T47D (cell line): ENCODE measurements around the gene MCTS1.
"Not testable (repeated sequence)": the region's sequence is repeated elsewhere in the genome, so short reads cannot be mapped to it uniquely, and the experiment has no call there.

Experiments
- DNase-seq, 2 experiments: peaks; one replicate each; pipeline versions ENCODE4 v3.0.0 to v3.0.0-alpha.2; 2011 to 2012; ENCODE audit warnings: low read depth in 1 of 2, low spot score in 1 of 2
- JUND ChIP-seq: IDR thresholded peaks from 2 replicates; pipeline ENCODE4 v1.6.1; 2012; ENCODE audit warnings: low read depth
- in situ Hi-C: cut with HindIII; loops from 2 replicates; pipeline ENCODE4 v1.10.0; 2016; ENCODE audit warnings: low sequenced_read_pairs, low pct_unique_long_range_greater_than_20kb

MCTS1 gene

GRCh38 chrX:120603707-120604360 is at the start of gene MCTS1:
Gene MCTS1, plus strand, starts transcription at chrX:120604101. Its CDS starts 136 bp downstream, at chrX:120604237.
- no peak for TF ChIP-seq JUND
- DNase-seq: peak; percentile 13 to 93
- in situ Hi-C loops: no loop called here

DNA sequence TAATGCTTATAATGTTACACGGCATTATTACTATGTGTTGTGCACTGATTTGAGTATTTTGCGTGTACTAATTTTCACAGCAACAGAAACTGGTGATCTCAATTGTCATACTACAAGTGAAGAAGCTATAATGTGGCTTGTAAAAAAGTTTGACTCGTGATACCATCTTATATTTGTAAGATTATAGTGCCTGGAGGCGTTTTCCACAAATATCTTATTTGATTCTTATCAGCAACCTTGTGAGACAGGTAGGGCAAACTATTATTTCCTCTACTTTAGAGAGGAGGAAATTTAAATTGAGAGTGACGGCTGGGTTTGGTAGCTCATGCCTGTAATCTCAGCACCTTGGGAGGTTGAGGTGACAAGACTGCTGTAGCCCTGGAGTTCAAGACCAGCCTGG is 47.6 kb upstream of the MCTS1 start:
- TF ChIP-seq JUND: no peak
- in situ Hi-C loops: no loop called here

DNA sequence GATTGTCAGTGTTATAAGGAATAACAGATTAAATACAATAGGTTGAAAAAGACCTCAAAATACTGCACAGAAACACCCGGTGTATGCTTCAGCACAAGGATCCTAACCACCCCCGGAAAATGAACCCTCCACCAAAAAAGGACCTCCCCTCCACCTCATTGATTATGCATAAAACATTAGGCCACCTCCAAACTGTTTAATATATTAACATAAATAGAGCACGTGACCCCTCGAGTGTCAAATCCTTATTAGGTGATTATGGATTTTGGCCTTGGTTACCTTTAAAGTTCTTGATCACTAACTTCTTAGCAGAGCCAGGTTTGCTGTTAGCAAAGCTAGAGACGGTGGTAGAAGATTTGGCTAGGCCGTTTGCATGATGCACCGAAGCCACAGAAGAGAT is 44.1 kb upstream of the MCTS1 start:
- TF ChIP-seq JUND: no peak
- in situ Hi-C loops: no loop called here
- no peak for DNase-seq

More for the DNA sequence above, 47.6 kb upstream of the MCTS1 start:
- peak in 1 of 2 experiments; percentile 38 for DNase-seq

- no peak for DNase-seq
- in situ Hi-C loops: no loop called here
- no peak for TF ChIP-seq JUND
Observed at GRCh38 chrX:120560405-120560841, 43.5 kb upstream of the MCTS1 start.

- TF ChIP-seq JUND: no peak
- in situ Hi-C loops: no loop called here
- peak; percentile 18 to 94 for DNase-seq
Observed at GRCh38 chrX:120560842-120561633, 42.9 kb upstream of the MCTS1 start, which contains the start of gene CUL4B. Gene CUL4B, minus strand, starts transcription at chrX:120560962. Its CDS starts 324 bp downstream, at chrX:120560638.

DNA sequence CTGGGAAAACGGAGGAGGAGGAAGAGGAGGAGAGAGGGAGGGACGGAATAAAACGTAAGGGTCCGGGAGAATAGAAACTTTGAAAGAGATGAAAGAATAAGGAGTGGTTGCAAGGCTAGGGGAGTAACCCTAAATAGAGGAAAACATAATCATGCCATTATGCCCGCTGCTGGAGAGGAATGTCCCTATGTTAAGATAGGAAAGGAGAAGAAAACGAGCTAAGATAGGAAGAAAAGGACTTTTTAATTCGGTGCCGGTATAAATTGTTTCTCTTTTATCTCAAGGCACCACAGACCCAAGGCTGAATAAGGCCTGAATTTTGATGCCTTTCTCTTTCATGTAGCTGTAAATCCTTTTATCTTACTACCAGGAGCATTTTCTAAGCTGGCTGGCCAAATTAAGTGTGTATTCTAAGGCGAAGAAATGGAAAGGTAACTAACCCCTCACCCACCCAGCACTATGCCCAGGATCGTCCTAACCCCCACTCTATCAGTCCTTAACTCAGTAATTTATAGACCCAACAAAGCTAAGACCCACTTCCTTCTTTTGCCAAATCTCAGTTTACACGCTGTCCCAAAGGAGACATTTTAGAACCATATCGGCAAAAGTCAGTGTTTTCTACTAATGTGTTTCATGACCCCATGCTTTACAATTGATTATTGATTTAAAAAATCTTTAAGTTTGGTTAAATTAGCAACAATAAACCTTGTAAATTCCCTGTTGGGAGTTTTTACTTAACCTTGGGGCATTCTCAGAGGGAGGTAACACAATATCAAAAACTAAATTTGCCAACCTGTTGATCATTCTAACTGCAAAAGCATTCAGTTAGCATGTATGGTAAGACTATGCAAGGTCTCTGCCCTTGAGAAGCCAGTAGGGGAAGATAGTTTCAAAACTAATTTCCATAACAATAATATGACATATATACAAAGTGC is 42.0 kb upstream of the MCTS1 start:
- no peak for TF ChIP-seq JUND
- DNase-seq: no peak
- in situ Hi-C loops: no loop called here

GRCh38 chrX:120562569-120562926 is 41.4 kb upstream of the MCTS1 start:
- no peak for TF ChIP-seq JUND
- no peak for DNase-seq
- in situ Hi-C loops: no loop called here

- TF ChIP-seq JUND: no peak
- in situ Hi-C loops: no loop called here
- no peak for DNase-seq
Observed at GRCh38 chrX:120564925-120565324, 39.0 kb upstream of the MCTS1 start.

GRCh38 chrX:120566817-120567216 is 37.1 kb upstream of the MCTS1 start:
- in situ Hi-C loops: no loop called here
- no peak for TF ChIP-seq JUND
- no peak for DNase-seq

GRCh38 chrX:120568035-120568434 is 35.9 kb upstream of the MCTS1 start:
- in situ Hi-C loops: no loop called here
- no peak for DNase-seq
- TF ChIP-seq JUND: no peak

DNA sequence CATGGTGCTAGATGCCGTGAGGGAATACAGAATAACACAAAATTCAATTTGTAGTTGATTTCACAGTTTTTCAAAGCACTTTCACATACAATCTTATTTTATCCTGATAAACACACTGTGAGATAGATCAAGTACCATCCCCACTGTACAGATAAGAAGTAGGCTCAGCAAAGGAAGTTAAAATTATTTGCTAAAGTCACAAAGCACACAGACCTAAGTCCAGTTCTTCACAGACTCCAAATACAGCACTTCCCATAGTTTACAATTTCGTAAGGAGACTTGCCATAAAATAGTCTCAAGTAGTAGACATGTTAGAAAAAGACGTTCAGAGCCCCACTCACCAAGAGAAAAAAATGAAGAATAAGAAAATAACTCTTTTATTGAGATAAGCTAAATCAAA is 35.3 kb upstream of the MCTS1 start:
- no peak for TF ChIP-seq JUND
- DNase-seq: no peak
- in situ Hi-C loops: no loop called here

DNA sequence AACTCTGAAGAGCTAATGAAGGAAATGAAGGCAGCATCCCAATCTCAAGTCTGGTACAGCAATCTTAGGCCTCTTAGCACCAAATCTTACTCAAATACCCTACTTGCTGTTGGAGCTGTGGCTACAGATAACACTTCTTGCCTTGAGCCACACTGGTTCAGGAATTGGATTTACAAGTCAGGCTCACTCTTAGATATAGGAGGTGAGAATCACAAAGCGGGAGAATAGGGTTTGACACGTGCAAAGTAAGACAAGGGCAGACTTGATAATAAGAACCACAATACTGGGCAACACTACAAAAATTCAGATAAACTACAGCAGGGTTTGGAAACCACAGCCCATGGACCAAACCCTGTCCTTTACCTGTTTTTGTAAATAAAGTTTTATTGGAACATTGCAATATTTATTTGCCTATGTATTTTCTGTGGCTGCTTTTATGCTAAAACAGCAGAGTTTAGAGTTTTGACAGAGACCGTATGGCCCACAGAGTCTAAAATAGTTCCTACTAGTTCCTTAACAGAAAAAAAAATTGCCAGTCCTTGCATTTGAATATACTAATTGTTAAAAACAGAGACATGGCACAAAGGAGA is 33.8 kb upstream of the MCTS1 start:
- TF ChIP-seq JUND: no peak
- in situ Hi-C loops: no loop called here
- DNase-seq: no peak

- in situ Hi-C loops, DNase-seq: not testable (repeated sequence)
Observed at GRCh38 chrX:120573806-120574205, 30.1 kb upstream of the MCTS1 start.
